ENCODE measurements around the gene EFNA4. TPM values are rescaled to one million over a fixed set of nuclear protein-coding genes. Genes with fewer than 3 reads are reported as not detected.

Gene EFNA4
- total RNA-seq, 1 experiment from 2014 or later = 11.8 TPM

GRCh38 chr1:155110381-155110780, 46.8 kb downstream of the EFNA4 start:
- no peak overlapping the region for H2BK5ac ChIP-seq (ENCODE audit: insufficient read length, low read length)

More at GRCh38 chr1:155110381-155110780, 46.8 kb downstream of the EFNA4 start:
- H3K9ac ChIP-seq (ENCODE audit: extremely low read depth, insufficient read length, low read length) = no peak overlapping the region
- Mint-ChIP-seq H3K4me3 (no peak overlapping the region), H3K4me1 (peaks cover 2 to 4% of the 10 kb centered on the region in 2 experiments; a peak in 1 of 4 replicates), H3K9me3 (no peaks in the 10 kb centered on the region), H3K27me3 (ENCODE audit: low read depth) (peaks cover 35% of the 10 kb centered on the region), H3K27ac (no peak overlapping the region), H3K36me3 (ENCODE audit: insufficient read depth in 1 of 3, low read depth in 3 of 3) (no peaks in the 10 kb centered on the region)
- H3K27me3 ChIP-seq (ENCODE audit: insufficient read depth, low read length) = no peaks in the 10 kb centered on the region
- no peaks in the 10 kb centered on the region for H3K4me1 ChIP-seq (ENCODE audit: insufficient read depth, low read length)
- H2BK120ac ChIP-seq (ENCODE audit: low read depth, low read length, poor library complexity, severe bottlenecking) = no peak overlapping the region
- no peak overlapping the region for H3K27ac ChIP-seq (ENCODE audit: insufficient read length, low read depth, low read length)
- no peak overlapping the region for H2AFZ ChIP-seq (ENCODE audit: low read length)
- no peak for DNase-seq
- no peaks in the 10 kb centered on the region for H3K79me1 ChIP-seq (ENCODE audit: insufficient read depth, low read depth, low read length, poor library complexity, severe bottlenecking)
- no peaks in the 10 kb centered on the region for H3K23me2 ChIP-seq (ENCODE audit: insufficient read length, low read depth, low read length, poor library complexity, severe bottlenecking)
- H4K8ac ChIP-seq (replicated peaks; ENCODE audit: insufficient read length, low read depth, low read length) = no peak overlapping the region
- no peak overlapping the region for H2AK5ac ChIP-seq (ENCODE audit: insufficient read length, low read length)
- H4K20me1 ChIP-seq (ENCODE audit: control insufficient read depth, insufficient read depth, insufficient read length) = no peaks in the 10 kb centered on the region
- H3T11ph ChIP-seq (ENCODE audit: low read length) = no peak overlapping the region
- no CpG with 5 or more reads among the region's 8 CpGs for WGBS (ENCODE audit: extremely low coverage, insufficient read length, low lambda C conversion rate)
- no peak overlapping the region for H4K5ac ChIP-seq (ENCODE audit: insufficient read length, low read depth, low read length)
- H3K4me2 ChIP-seq (ENCODE audit: insufficient read depth, insufficient read length, low read length) = no peak overlapping the region
- no peak overlapping the region for H3K14ac ChIP-seq (ENCODE audit: insufficient read depth, low read length)
- no peak overlapping the region for H2BK15ac ChIP-seq (ENCODE audit: low read depth, low read length)
- no peak overlapping the region for H3K56ac ChIP-seq (ENCODE audit: insufficient read length, low read depth, low read length)
- H2BK20ac ChIP-seq (ENCODE audit: low read depth, low read length, poor library complexity, severe bottlenecking) = no peak overlapping the region
- no peak for TF ChIP-seq CTCF (conservative IDR thresholded peaks at IDR 0.05)
- H4K91ac ChIP-seq (ENCODE audit: insufficient read length, low read depth, low read length) = no peak overlapping the region
- H3K9me3 ChIP-seq (ENCODE audit: control insufficient read depth, low read depth, low read length) = no peaks in the 10 kb centered on the region
- no peak overlapping the region for H3K18ac ChIP-seq (ENCODE audit: insufficient read length, low read depth, low read length)
- no peaks in the 10 kb centered on the region for H3K79me2 ChIP-seq (ENCODE audit: insufficient read depth, low read length)
- H3K23ac ChIP-seq (ENCODE audit: insufficient read length, low read depth, low read length) = no peak overlapping the region
- H2BK12ac ChIP-seq (ENCODE audit: insufficient read length, low read depth, low read length) = no peak overlapping the region
- H3K4ac ChIP-seq (ENCODE audit: low read depth, low read length) = no peak overlapping the region

All from H9 (cell line).